Activated CD8-positive, alpha-beta memory T cell treated with anti-CD3 and anti-CD28 coated beads for 24 hours (primary cell): ENCODE results near the gene NOC2L.

ENCODE experiments used
- DNase-seq: peaks from one replicate; pipeline ENCODE4 v3.0.0-alpha.2; 2020

NOC2L gene

GRCh38 chr1:974293-974640 lies 15.2 kb upstream of the NOC2L start:
- DNase-seq: no peak

- no peak for DNase-seq
Observed at GRCh38 chr1:973459-974292, 14.6 kb upstream of the NOC2L start.

GRCh38 chr1:972726-973458 lies 13.8 kb upstream of the NOC2L start:
- DNase-seq: no peak

GRCh38 chr1:971751-972506 lies 12.9 kb upstream of the NOC2L start:
- no peak for DNase-seq

GRCh38 chr1:970973-971730 lies 12.1 kb upstream of the NOC2L start:
- DNase-seq: no peak

GRCh38 chr1:970242-970972 lies 11.4 kb upstream of the NOC2L start:
- no peak for DNase-seq

- no peak for DNase-seq
Observed at GRCh38 chr1:969260-969855, 10.3 kb upstream of the NOC2L start.

- no peak for DNase-seq
Observed at GRCh38 chr1:967466-968343, 8.6 kb upstream of the NOC2L start.

GRCh38 chr1:966704-967300 lies 7.7 kb upstream of the NOC2L start:
- peak; percentile 93 for DNase-seq

GRCh38 chr1:966135-966703 lies 7.2 kb upstream of the NOC2L start, which contains the start of gene PLEKHN1:
Gene PLEKHN1, plus strand, starts transcription at chr1:966482. Its CDS starts 50 bp downstream, at chr1:966532.
- DNase-seq: peak; percentile 80

GRCh38 chr1:965526-966134 lies 6.6 kb upstream of the NOC2L start:
- no peak for DNase-seq

GRCh38 chr1:964691-965525 lies 5.9 kb upstream of the NOC2L start:
- DNase-seq: no peak

- DNase-seq: no peak
Observed at GRCh38 chr1:963746-964525, 4.9 kb upstream of the NOC2L start.

- DNase-seq: no peak
Observed at GRCh38 chr1:963301-963651, 4.2 kb upstream of the NOC2L start.

GRCh38 chr1:962381-963300 lies 3.6 kb upstream of the NOC2L start:
- no peak for DNase-seq

- no peak for DNase-seq
Observed at GRCh38 chr1:961132-961669, 2.1 kb upstream of the NOC2L start.
